Ramos (cell line): ENCODE measurements around the gene TMEM255B.

Experiments used
- in situ Hi-C: fragments of 300-500 bp; cut with MboI; formaldehyde crosslinking; loops from one replicate; pipeline ENCODE4 v1.14.3; 2022; ENCODE audit warnings: low sequenced_read_pairs; ENCODE audit not compliant: unreplicated experiment

The TMEM255B gene

DNA sequence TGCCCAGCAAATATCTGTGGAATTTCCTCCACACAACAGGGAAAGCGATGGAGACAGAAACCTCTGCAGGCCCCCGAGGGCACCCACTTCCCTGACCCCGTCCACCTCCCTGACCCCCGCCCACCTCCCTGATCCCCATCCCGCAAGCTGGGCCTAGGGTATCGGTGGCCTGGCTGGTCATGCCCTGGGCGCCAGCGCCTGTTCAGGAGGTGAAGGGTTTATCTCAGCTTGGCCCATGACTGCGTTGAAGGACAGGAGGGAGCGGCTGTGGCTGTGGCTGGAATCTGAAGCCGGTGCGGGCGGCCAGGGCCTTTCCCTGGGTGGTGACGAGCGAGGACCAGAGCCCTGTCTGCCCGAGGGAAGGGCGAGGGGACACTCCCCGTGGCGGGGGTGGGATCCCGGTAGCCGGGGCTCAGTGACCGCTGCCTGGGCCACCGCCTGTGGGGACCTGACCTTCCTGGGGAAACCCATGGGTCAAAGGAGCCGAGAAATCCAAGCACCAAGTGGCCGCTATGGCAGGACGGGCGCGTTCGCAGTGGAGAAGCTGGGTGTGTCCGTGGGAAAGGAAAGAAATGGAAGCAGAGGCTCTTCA is 84.1 kb downstream of the TMEM255B start:
- in situ Hi-C loops: no loop called here

DNA sequence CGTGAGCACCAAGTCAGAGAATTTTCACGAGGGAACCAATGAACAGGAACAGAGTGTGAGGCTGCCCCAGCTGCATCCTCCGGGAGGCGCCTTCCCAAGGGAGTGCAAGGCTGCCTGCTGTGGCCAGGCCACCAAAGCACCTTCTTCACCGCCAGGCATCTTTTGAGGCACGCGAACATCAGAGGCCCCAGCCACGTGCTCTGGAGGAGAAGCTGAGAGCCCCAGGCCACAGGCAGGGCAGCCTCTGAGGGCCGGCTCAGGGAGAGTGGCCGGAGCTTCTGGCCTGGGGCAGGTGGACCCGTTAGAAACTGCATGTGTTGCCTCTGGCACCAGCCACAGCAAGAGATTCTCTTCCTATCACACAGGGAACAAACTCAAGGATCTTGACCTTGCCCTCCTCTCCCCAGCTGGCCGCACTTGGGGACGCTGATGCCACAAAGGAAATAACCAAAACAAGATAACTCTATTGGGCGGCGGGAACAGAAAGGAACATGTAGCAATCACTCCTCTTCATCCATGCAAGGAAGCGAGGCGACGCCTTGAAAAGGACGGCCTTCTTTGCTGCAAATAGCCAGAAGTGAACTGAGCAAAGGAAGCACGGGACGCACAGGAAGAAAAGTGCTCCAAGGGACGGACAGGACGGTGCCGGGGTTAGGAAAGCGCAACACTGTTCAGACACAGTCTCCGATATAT is 85.0 kb downstream of the TMEM255B start:
- in situ Hi-C loops: no loop called here

DNA sequence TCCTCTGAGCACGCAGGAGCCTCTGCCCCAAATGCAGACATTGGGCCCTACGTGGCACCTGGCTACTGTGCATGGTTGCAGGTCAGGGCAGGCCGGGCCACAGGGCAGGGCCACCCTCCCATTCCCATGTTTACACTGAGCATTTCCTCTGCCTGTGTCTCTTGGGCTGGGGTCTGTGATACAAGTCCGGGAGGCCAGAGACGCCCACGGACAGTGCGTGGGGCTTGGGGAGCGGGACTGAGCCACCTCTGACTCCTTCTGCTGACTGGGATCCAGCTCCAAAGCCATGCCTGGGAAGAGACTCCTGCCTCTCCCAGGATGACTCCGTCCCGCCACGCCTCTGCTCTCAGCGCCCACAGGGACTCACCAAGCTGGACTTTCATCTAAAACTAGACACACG is 86.0 kb downstream of the TMEM255B start:
- in situ Hi-C loops: no loop called here

DNA sequence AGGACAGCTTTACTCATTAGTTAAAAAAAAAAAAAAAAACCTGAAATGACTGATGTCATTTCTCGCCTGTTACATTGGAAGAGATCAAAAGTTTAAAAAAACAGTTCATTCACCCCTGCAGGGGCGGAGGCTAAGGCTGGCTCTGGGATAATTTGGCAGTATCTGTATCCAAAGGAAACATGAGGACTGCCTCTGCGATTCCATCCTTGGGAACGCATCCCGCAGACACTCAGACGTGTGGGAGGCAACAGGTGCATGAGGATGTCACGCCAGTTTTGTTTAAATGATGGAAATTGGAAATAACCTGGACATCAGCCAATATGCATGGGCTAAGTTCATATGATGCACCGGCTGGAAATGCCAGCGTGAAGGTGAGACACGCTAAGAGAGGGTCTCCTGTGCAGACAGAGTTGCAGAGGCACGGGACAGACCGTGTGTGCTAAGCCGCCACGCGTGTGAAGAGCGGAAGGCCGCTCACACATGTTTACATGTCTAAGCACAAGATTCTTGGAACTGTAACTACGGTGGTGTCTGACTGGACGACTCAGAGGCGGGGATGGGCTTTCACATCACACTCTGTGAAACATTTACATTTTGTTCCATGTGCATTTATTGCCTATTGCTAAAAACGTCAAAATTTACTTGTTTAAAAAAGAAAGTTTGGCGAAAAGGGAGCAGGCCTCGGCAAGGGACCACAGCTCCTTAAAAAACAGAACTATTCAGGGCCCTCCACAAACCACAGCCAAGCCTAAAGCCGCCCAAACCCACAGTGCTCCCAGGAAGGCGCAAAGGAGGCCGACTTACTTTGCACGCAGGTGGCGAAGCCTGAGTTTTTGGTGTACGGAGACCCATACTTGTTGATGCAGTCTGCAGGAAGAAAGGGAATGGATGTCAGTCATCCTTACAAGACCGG is 87.0 kb downstream of the TMEM255B start:
- in situ Hi-C loops: no loop called here

DNA sequence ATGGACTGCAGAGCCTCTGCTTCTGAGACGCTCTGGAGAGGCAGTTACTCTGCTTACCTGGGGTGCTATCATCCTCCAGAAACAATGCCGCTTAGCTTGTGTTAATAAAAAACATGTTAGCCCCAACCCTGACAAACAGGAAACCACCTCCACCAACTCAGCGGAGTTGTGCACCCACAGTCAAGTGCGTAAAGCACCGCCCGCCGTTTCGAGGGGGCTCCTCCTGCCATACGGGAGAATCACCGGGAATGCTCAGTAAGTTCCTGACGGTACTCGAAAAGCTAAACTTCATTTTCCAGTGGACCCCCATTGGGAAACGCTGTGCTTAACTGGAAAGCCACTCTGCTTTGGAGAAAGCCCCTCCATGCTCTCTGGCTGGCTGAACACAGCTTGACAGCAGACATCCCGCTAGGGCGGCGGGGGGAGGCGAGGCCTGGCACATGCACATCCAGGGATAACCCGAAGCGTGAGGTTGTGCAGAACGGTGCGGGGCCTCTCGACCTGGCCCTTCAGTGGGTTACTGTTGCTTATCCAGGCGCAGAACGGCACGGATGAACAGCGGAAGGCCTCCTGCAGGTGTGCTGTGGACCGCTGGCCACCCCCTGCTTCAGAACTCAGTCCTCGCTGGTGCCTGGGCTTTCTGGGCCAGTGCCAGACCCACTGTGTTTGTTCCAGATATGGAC is 87.8 kb downstream of the TMEM255B start:
- in situ Hi-C loops: no loop called here

DNA sequence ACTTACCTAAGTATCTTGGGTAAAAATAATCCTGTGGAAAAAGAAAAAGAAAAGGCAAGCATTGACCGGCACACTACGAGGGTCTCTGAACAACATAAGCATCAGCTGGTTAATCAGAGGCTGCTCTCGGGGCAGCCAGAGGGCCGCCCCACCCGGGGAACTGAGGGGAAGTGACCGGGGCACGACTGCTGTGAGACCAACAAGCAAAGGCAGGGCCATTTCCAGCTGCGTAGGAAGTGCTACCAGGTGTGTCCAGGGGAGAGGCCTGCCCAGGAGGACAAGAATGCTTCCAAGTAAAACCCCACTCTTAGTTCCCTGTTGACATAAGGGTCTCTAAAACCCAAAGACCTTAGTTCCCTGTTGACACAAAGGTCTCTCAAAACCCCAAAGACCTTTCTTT is 89.0 kb downstream of the TMEM255B start:
- in situ Hi-C loops: no loop called here

DNA sequence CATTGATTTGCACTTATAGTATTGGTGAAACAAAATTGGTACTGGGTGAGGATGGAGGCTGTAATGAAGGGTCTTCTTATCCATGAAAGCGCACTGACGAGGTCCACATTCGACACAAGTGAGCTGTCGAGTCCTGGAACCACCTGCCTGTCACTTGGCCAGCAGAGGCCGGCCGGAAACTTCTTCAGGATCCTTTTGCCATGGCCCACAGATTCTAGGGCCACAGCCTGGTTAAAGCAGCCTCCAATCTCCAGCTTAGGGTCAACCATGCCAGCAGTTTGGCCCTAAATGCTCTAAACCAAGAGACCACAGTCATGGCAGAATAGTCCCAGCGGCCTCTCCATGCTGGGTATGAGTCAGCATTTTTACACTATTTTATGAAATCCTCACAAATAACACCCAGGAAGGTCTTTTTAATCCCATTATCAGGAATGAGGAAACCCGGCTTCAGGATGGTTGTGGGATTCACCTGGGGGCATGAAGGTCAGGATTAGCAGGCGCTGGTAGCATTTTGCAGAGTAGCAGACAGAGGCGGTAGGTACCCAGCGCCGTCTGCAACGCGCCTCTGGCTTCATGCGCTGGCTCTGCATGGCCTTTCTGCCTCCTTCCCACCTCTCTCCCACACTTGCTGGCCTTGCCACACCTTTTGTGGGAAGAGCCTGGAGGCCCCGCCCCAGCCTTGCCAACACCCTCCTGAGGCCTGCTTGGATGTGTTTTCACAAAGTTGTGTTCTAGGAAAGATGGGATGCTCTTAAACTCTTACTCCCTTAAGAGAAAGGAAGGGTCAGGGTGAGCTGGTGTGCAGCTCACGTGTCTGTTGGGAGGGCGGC is 89.6 kb downstream of the TMEM255B start:
- in situ Hi-C loops: no loop called here

DNA sequence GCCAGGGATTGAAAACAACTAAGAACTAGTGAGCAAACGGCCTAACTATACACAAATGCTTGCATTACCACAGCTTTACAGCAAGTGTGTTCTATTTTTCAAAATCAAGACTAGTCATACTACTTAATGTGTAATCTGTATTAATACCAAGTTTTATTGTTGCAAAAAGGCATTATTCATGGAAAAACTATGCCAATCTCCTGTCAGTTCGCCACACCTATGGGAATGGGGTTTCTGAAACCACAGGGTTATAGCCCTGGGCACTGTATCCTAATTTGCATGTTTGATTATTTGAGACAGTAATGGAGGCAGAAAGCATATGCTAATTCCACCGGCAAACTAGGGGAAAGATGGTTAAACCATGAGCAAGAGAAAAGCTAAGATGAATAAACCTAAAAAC is 90.5 kb downstream of the TMEM255B start:
- in situ Hi-C loops: no loop called here

DNA sequence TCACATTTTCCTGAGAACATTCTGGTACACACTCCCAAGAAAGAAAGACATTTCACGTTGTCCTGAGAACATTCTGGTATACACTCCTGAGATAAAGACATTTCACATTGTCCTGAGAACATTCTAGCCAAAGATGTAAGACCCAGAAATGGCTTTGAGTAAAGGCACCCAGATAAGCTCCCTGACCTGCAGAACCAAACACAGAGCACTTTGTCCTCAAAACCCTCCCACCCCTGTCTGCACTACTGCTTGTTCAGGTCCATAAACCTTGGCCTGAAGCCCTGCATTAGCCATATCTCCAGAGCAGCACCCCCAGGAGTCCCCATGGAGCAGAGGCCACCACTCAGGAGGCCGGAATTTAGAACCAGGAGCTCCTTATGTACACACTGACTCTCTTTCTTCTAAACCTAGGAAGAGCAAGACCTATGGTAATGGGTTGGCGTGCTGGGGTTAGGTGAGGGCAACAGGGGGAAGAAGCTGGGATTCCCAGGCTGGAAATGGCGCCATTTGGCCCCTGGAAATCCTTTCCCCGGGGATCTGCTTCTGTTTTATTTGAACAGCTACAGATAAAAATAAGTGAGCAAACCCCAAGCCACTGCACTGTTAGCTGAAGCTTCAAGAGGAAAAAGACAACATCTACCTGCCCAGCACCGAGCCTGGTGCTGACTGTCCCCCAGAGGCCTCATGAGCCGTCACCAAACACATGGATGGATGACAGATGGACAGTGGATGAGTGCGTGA is 91.1 kb downstream of the TMEM255B start:
- in situ Hi-C loops: no loop called here

DNA sequence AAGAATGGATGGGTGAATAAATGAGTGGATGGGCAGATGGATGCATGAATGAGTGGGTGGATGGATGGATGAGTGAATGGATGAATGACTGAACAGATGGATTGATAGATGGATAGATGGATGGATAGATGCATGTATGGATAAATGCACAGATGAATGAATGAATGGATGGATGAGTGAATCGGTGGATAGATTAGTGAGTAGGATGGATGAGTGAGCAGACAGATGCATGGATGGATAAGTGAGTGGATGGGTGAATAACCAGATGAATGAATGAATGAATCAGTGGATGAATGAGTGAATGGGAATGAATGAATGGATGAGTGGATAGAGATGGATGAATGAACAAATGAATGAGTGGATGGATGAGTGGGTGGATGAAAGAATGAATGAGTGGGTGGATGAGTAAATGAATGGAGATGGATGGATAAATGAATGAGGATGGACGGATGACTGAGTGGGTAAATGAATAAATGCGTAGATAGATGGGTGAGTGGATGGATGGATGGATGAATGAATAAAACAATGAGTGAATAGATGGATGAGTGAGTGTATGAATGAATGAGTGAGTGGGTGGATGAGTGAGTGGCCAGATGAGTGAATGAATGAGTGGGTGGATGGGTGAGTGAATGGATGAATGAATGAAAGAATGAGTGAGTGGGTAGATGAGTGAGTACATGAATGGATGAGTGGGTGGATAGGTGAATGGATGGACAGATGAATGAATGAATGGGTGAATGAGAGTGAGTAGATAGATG is 91.9 kb downstream of the TMEM255B start:
- in situ Hi-C loops: no loop called here

DNA sequence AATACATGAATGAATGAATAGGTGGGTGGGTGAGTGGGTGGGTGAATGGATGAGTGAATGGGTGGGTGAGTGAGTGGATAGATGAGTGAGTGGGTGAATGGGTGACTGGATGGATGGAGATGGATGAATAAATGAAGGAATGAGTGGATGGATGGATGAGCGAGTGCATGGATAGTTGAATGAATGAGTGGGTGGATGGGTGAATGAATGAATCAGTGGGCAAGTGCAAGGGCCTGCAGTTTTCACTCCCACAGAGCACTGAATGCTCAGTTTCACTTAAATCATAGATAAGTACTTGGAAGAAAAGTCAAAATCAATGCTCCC is 92.4 kb downstream of the TMEM255B start:
- in situ Hi-C loops: no loop called here

DNA sequence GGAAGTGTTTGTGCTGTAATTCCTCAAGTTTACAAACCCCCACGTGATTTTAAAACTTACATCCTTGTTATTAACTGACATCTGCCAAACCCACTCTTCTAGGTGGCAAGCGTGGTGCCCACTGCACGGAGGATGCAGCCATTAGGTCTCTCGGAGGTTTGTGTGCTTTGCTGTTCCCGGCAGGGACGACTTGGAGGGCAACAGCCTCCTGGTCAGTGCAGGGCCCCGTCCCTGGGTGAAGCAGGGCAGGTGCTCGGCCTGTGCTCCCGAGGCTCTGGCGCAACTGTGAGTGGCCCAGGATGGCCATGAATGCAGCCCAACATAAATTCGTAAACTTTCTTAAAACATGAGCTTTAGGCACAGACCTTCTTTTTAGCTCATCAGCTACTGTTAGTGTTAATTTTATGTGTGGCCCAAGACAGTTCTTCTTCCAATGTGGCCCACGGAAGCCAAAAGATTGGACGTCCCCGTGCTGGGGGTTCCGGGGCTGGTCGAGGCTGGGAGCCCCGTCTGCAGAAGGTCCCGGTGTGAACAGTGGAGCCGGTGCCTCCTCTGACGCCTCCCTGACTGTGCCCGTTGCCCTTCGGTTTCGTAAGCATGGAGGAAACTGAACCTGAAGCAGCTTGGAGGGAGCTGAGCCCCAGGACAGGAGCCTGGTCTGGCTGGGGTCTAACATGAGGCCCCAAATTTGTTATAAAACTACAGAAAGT is 93.0 kb downstream of the TMEM255B start:
- in situ Hi-C loops: no loop called here

DNA sequence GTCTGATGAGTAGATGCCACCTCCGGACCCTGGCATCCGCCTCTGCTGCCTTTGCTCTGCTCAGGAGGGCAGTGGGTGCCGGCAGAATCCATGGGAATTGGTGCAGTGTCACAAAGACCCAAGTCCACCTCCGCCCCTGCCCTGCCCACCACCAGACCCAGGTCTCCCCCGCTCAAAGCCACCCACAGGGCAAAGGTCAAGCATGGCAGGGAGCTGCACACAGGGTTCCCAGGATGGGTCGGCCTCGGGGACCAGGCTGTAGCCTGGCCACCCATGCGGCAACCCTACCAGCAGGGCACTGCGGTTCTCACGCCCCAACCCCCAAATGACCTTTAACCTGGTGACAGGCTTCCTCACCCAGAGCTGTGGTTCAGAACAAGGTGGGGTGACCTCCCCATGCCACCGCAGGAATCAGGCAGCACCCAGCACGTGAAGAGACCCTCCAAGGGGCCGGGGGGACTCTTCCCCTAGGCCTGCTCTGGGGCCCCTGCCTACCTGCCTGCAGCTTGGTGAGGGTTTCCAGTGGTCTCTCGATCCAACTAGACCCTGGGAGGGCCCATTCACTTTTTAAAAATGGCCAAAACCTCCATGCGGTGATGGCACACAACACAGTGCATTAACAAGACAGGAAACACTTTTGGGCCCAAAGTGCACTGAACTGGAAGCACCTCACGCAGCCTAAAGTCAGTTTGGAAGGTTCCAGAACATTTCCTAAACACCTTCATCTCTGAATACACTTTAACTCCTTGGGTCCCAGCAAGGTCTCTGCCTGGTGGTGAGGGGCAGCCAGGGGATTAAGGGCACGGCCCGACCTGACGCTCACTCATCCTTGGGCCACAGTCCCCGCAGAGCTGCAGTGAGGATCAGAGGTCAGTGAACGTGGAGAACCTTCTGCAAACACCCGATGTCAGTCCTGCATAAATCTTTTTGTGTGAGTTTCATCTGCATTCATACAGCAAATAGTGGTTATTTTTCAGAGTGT is 93.8 kb downstream of the TMEM255B start:
- in situ Hi-C loops: no loop called here

DNA sequence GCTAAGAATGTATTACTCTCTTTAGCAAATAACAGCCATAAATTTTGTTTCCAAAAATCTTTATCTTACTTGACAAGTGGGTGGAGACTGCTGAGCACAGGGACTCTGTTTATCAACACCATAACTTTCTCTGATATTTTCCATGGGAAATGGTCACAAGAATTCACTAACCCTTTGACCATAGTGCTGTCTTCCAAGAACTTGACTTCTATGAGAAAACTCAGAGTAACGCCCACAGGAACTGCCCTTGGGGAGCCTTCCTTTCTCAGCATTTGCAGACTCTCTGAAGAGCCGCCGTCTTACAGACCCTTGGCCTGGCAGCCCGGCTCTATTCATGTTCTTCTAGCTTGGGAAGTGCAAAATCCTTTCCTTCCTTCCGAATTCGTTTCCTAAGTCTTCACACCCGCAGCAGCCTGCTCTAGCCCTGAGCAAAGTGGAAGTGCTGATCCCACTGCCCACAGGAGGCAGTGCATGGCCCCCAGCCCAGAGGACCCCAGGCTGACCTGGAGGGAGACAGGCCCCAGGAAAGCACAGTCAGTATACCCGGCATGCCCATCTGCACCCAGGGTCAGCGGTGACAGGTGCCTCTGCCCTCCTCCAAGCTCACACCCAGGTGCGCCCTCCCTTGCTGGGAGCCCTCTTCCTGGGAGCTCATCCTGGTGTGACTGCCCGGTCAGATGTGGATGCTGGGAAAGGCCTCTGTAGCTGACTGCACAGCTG is 94.7 kb downstream of the TMEM255B start:
- in situ Hi-C loops: no loop called here

DNA sequence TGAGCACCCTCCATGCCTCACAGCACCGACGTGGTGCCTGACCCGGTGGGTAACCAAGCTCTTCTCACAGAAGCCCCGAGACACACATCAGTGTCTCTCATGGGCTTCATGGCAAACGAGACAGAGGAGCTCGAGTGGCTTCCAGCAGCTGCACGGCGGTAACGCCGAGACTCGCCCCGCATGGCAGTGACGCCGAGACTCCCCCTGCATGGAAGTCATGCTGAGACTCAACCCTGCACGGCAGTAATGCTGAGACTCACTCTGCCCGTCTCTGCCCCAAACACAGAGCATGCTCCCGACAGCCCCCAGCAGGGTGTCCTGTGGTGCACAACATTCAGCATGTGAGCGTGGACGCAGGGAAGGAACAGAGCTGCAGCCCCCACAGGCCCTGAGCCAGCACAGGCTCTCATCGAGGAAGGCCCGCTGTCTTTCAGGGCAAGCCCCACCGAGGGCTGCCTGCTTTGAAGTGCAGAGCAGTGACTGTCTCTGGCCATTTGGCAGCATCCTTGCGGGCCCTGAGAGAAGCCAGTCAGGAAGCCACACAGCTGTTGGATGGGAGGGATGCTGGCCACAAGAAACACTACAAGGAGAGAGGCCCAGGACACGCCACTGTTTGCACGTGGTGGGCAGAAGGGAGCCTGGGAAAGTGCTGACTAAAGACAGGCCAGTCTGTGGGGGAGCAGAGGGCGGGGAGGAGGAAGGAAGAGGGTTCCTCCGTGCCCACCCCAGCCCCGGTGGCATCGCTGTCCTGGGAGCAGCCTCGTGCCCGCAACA is 95.4 kb downstream of the TMEM255B start:
- in situ Hi-C loops: no loop called here
